OCI-LY3 (cell line): ENCODE measurements around the gene ATF6.

Experiments used
- EZH2phosphoT487 ChIP-seq: fragments of 200-600 bp; shearing (Covaris generic); IDR thresholded peaks from 2 replicates; pipeline ENCODE4 v1.6.1; 2018; ENCODE audit warnings: antibody characterized with exemption, mixed run types, low read depth
- TF ChIP-seq, protein P1 (sequence below): fragments of 200-600, 300-600 bp; sonication (generic); IDR thresholded peaks from 2 replicates; pipeline ENCODE4 v1.5.1; 2014; ENCODE audit warnings: antibody characterized with exemption, low read length, low read depth

DNA sequence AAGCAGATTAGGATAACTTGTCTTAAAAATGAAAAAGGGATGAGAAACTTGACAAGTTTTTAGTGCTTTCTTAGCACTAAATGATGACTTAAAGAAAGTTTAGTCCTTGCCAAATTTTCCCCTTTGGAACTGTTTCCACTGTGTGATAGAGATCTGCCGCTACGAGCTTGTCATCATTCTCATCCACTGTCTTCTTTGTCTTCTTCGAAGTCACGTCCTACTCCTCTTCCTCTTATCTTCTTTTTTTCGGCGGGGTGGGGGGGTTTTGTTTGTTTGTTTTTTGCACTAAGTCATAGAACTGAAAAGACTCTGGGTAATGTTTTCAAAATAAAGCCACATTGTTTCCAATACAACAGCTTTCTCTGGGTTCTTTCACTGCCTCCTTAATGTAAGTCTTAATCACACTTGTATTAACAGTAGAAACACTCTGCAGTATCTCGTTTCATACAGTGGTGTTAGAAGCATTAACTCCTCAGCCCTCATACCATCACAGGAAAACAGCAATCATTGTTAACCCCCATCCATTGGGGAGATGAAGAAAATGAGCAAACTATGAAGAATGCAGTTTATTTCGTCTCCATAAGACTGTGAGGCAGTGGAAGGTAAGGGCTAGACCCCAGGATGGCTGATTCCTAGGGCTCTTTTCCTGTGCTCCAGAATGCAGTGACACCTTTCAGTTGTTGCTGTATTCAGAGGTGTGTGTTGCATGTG is 175.8 kb downstream of the ATF6 start:
- TF ChIP-seq, protein P1, sequence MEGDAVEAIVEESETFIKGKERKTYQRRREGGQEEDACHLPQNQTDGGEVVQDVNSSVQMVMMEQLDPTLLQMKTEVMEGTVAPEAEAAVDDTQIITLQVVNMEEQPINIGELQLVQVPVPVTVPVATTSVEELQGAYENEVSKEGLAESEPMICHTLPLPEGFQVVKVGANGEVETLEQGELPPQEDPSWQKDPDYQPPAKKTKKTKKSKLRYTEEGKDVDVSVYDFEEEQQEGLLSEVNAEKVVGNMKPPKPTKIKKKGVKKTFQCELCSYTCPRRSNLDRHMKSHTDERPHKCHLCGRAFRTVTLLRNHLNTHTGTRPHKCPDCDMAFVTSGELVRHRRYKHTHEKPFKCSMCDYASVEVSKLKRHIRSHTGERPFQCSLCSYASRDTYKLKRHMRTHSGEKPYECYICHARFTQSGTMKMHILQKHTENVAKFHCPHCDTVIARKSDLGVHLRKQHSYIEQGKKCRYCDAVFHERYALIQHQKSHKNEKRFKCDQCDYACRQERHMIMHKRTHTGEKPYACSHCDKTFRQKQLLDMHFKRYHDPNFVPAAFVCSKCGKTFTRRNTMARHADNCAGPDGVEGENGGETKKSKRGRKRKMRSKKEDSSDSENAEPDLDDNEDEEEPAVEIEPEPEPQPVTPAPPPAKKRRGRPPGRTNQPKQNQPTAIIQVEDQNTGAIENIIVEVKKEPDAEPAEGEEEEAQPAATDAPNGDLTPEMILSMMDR, result no peak
- no peak for TF ChIP-seq EZH2phosphoT487
